Activated T-helper 1 cell treated with anti-CD3 and anti-CD28 coated beads, Interleukin-12 subunit alpha, Interleukin-12 subunit beta, Interleukin-2, Interleukin-4 antibody, amounts not matched to agents 30 ng/mL and 10 ng/mL and 1 ng/mL, durations not matched to agents 14 hours and 24 hours and 36 hours (primary cell): Measurements from ENCODE around the gene SPRED1. TPM values are rescaled to one million over a fixed set of nuclear protein-coding genes. Genes with fewer than 3 reads are reported as not detected.

Experiments
- DNase-seq: peaks from one replicate; pipeline ENCODE4 v3.0.0; 2021; ENCODE audit warnings: low spot score
- H3K27ac Mint-ChIP-seq: one replicate; pipeline ENCODE4 v1.8.0; 2021; ENCODE audit warnings: mild to moderate bottlenecking, mixed read lengths
- H3K27me3 Mint-ChIP-seq: one replicate; pipeline ENCODE4 v1.8.0; 2022; ENCODE audit warnings: mild to moderate bottlenecking, moderate library complexity, mixed read lengths; ENCODE audit not compliant: insufficient read depth
- H3K36me3 Mint-ChIP-seq: one replicate; pipeline ENCODE4 v1.8.0; 2021; ENCODE audit warnings: low read depth, mixed read lengths
- H3K4me1 Mint-ChIP-seq: one replicate; pipeline ENCODE4 v1.8.0; 2021; ENCODE audit warnings: low read depth, mixed read lengths
- H3K4me3 Mint-ChIP-seq: one replicate; pipeline ENCODE4 v1.8.0; 2021; ENCODE audit warnings: mild to moderate bottlenecking, moderate library complexity, mixed read lengths
- H3K9me3 Mint-ChIP-seq: one replicate; pipeline ENCODE4 v1.8.0; 2021; ENCODE audit warnings: mixed read lengths
- intact Hi-C: fragments of 100-400 bp; cut with micrococcal nuclease; formaldehyde crosslinking; loops from one replicate; pipeline ENCODE4 v1.15.1; 2024
- total RNA-seq: library from RNA; stranded (reverse); gene quantifications from 2 replicates; pipeline ENCODE4 v1.2.3, GENCODE V29; 2022

SPRED1 gene
- total RNA-seq, 1 donor from 2014 or later: 0.49 TPM

- DNase-seq: no peak
- intact Hi-C loops: no loop called here
- Mint-ChIP-seq H3K9me3 (no peaks in the 10 kb centered on the region), H3K27ac (no peak overlapping the region), H3K27me3 (peaks cover 19% of the 10 kb centered on the region), H3K4me3 (no peak overlapping the region), H3K36me3 (no peaks in the 10 kb centered on the region), H3K4me1 (no peaks in the 10 kb centered on the region)
Observed at GRCh38 chr15:38307251-38307650, 54.6 kb downstream of the SPRED1 start.

- H3K4me3 Mint-ChIP-seq: no peak overlapping the region
- H3K4me1 Mint-ChIP-seq: no peaks in the 10 kb centered on the region
- peaks cover 17% of the 10 kb centered on the region for H3K27me3 Mint-ChIP-seq
- intact Hi-C loops: no loop called here
- DNase-seq: no peak
- H3K36me3 Mint-ChIP-seq: no peaks in the 10 kb centered on the region
- no peak overlapping the region for H3K27ac Mint-ChIP-seq
- no peaks in the 10 kb centered on the region for H3K9me3 Mint-ChIP-seq
Observed at GRCh38 chr15:38307861-38308641, 55.4 kb downstream of the SPRED1 start.

GRCh38 chr15:38308797-38309196 lies 56.2 kb downstream of the SPRED1 start:
- Mint-ChIP-seq H3K4me1 (no peaks in the 10 kb centered on the region), H3K9me3 (no peaks in the 10 kb centered on the region), H3K4me3 (no peak overlapping the region), H3K27ac (no peak overlapping the region), H3K36me3 (no peaks in the 10 kb centered on the region), H3K27me3 (peaks cover 17% of the 10 kb centered on the region)
- DNase-seq: no peak
- intact Hi-C loops: no loop called here

- Mint-ChIP-seq H3K27me3 (peaks cover 17% of the 10 kb centered on the region), H3K9me3 (no peaks in the 10 kb centered on the region), H3K4me1 (no peaks in the 10 kb centered on the region), H3K36me3 (no peaks in the 10 kb centered on the region), H3K27ac (no peak overlapping the region), H3K4me3 (no peak overlapping the region)
- intact Hi-C loops: no loop called here
- DNase-seq: no peak
Observed at GRCh38 chr15:38312190-38312589, 59.6 kb downstream of the SPRED1 start.

DNA sequence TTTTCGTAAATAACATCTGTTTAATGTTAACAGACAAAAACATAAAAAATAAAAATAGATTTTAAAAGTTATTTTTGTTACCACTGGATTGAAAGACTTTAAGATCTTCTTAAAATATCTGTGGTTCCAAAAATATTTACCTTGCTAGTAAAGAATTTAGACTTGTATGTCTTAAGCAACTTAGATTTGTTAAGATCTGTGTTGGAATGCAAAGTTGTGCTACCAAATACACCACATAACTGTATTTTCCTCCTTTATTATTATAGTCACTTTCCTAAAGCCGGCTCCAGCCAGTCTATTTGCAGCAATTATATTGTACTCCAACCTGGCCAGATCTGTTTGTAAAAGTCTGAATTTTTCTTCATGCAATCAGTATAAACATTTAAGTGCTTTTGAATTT lies 63.7 kb downstream of the SPRED1 start:
- Mint-ChIP-seq H3K9me3 (no peaks in the 10 kb centered on the region), H3K4me3 (no peak overlapping the region), H3K27me3 (peaks cover 7% of the 10 kb centered on the region), H3K4me1 (no peaks in the 10 kb centered on the region), H3K36me3 (no peaks in the 10 kb centered on the region), H3K27ac (no peak overlapping the region)
- intact Hi-C loops: no loop called here
- no peak for DNase-seq

- Mint-ChIP-seq H3K4me1 (no peaks in the 10 kb centered on the region), H3K9me3 (no peaks in the 10 kb centered on the region), H3K36me3 (no peaks in the 10 kb centered on the region), H3K4me3 (no peak overlapping the region), H3K27ac (no peak overlapping the region), H3K27me3 (peaks cover 2% of the 10 kb centered on the region)
- no peak for DNase-seq
- intact Hi-C loops: no loop called here
Observed at GRCh38 chr15:38320181-38320580, 67.5 kb downstream of the SPRED1 start.

DNA sequence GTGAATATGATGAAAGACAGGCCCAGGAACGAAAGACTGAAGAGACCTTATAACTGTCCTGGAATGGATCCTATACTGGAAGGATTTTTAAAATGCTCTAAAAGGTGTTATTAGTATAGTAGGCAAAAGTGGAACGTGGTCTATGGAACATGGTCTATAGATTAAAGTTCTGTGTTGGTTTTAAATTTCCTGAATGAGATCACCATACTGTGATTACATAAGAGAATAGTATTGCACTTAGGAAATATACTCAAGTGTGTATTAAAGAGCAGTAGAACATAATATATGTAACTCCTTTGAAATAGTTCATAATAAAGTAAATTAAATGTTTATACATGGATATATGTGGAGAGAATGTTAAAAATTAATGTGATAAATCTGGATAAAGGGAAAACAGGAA lies 68.2 kb downstream of the SPRED1 start:
- Mint-ChIP-seq H3K9me3 (no peaks in the 10 kb centered on the region), H3K36me3 (no peaks in the 10 kb centered on the region), H3K27me3 (peaks cover 2% of the 10 kb centered on the region), H3K4me1 (no peaks in the 10 kb centered on the region), H3K27ac (no peak overlapping the region), H3K4me3 (no peak overlapping the region)
- intact Hi-C loops: no loop called here
- DNase-seq: no peak

GRCh38 chr15:38323895-38324294 lies 71.3 kb downstream of the SPRED1 start:
- Mint-ChIP-seq H3K4me3 (no peak overlapping the region), H3K4me1 (no peaks in the 10 kb centered on the region), H3K36me3 (no peaks in the 10 kb centered on the region), H3K9me3 (no peaks in the 10 kb centered on the region), H3K27me3 (peaks cover 2% of the 10 kb centered on the region), H3K27ac (no peak overlapping the region)
- intact Hi-C loops: no loop called here
- DNase-seq: no peak

DNA sequence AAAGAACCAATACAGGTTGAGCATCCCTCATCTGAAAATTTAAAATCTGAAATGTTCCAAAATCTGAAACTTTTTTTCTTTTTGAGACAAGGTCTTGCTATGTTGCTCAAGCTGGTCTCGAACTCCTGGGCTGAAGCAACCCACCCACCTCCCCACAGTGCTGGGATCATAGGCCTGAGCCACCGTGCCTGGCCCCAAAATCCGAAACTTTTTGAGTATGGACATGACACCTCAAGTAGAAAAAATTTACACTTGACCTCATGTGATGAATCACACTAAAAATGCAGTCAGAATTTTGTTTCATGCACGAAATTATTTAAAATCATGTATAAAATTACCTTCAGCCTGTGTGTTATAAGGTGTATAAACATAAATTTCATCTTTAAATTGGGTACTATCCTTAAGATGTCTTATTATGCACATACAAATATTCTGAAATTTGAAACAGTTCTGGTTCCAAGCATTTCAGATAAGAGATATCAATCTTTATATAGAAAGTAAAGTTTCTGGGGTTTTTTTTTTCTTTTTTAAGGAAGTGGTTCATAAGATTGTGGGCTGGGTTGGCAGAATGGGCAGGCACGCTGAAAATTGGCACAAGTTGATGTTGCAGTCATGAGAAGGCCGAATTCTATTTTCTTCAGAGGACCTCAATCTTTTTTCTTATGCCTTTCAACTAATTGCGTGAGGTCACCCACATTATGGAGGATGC lies 72.5 kb downstream of the SPRED1 start:
- Mint-ChIP-seq H3K9me3 (no peaks in the 10 kb centered on the region), H3K27ac (no peak overlapping the region), H3K27me3 (peaks cover 2% of the 10 kb centered on the region), H3K36me3 (no peaks in the 10 kb centered on the region), H3K4me1 (no peaks in the 10 kb centered on the region), H3K4me3 (no peak overlapping the region)
- no peak for DNase-seq
- intact Hi-C loops: no loop called here

GRCh38 chr15:38325648-38325990 lies 73.0 kb downstream of the SPRED1 start:
- Mint-ChIP-seq H3K9me3 (no peaks in the 10 kb centered on the region), H3K27ac (no peak overlapping the region), H3K27me3 (peaks cover 2% of the 10 kb centered on the region), H3K36me3 (no peaks in the 10 kb centered on the region), H3K4me3 (no peak overlapping the region), H3K4me1 (no peaks in the 10 kb centered on the region)
- intact Hi-C loops: no loop called here
- DNase-seq: no peak

DNA sequence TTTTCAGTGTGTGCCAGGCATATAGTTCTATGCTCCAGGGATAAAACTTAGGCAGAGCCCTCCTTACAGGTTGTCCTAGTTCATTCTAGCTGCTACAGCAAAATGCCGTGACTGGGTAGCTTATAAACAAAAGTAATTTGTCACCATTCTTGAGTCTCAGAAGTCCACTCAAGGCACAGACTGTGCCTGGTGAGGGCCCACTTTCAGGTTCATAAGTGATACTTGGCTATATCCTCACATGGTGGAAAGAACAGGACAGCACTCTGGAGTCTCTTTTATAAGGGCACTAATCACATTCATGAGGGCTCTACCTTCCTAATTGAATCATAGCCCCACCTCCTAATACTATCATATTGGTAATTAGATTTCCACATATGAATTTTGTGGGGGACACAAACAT lies 80.1 kb downstream of the SPRED1 start:
- intact Hi-C loops: no loop called here
- no peak overlapping the region for H3K27ac Mint-ChIP-seq
- no peak overlapping the region for H3K4me3 Mint-ChIP-seq
- H3K9me3 Mint-ChIP-seq: no peaks in the 10 kb centered on the region
- no peak for DNase-seq
- H3K4me1 Mint-ChIP-seq: no peaks in the 10 kb centered on the region
- H3K27me3 Mint-ChIP-seq: peaks cover 9% of the 10 kb centered on the region
- H3K36me3 Mint-ChIP-seq: no peaks in the 10 kb centered on the region

DNA sequence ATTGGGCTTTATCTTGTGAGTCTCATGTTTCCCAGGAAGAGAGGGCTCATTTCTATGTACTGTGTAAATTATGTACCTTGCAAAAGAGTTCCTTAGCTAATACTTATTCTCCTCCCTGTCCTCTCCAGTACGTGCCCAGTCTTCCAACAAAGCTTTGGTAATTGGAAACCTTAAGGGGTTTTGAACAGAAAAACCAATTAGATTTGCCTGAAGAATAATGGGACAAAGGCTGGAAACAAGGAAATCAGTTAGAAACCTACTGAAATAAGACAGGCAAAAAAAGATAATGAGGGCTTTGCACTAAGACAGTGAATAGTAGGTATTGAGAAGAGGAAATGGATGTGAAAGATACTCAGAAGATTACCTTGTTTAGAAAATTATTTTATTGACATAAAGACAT lies 82.5 kb downstream of the SPRED1 start:
- no peak overlapping the region for H3K27ac Mint-ChIP-seq
- intact Hi-C loops: no loop called here
- H3K9me3 Mint-ChIP-seq: no peaks in the 10 kb centered on the region
- H3K27me3 Mint-ChIP-seq: peaks cover 9% of the 10 kb centered on the region
- H3K4me1 Mint-ChIP-seq: no peaks in the 10 kb centered on the region
- H3K36me3 Mint-ChIP-seq: no peaks in the 10 kb centered on the region
- no peak overlapping the region for H3K4me3 Mint-ChIP-seq
- no peak for DNase-seq

DNA sequence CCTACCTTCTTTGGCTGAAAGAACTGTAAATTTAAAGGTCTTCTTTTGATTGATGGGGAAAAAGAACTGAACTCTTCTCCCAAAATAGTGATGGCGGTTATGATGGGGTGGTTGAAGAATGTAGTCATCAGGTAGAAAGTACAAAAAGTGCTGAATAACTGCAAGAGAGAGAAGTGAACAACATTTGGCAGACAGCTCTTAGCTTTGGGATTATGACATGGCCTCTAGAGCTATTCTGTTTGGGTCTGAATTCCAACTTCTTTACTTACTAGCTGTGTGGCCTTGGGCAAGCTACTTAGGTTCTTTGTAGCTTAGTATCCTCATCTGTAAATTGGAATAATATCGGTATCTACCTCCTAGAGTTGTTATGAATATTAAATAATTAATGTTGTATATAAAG lies 91.7 kb downstream of the SPRED1 start:
- Mint-ChIP-seq H3K36me3 (no peaks in the 10 kb centered on the region), H3K27me3 (peaks cover 11% of the 10 kb centered on the region), H3K9me3 (no peaks in the 10 kb centered on the region), H3K4me1 (no peaks in the 10 kb centered on the region), H3K27ac (no peak overlapping the region), H3K4me3 (no peak overlapping the region)
- no peak for DNase-seq
- intact Hi-C loops: no loop called here
